Purkinje cell (primary cell): ENCODE measurements around the gene CD300LG. TPM values are rescaled to one million over a fixed set of nuclear protein-coding genes. Genes with fewer than 3 reads are reported as not detected.

ENCODE experiments used
- polyA plus RNA-seq: library from polyadenylated mRNA; unstranded; fragments of >200 nt; fragmentation: Nextera tagmentation; gene quantifications from 2 replicates; pipeline ENCODE4 v1.2.1, GENCODE V29; 2014

CD300LG gene, protein sequence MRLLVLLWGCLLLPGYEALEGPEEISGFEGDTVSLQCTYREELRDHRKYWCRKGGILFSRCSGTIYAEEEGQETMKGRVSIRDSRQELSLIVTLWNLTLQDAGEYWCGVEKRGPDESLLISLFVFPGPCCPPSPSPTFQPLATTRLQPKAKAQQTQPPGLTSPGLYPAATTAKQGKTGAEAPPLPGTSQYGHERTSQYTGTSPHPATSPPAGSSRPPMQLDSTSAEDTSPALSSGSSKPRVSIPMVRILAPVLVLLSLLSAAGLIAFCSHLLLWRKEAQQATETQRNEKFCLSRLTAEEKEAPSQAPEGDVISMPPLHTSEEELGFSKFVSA
- polyA plus RNA-seq = not detected in 2 replicates

DNA sequence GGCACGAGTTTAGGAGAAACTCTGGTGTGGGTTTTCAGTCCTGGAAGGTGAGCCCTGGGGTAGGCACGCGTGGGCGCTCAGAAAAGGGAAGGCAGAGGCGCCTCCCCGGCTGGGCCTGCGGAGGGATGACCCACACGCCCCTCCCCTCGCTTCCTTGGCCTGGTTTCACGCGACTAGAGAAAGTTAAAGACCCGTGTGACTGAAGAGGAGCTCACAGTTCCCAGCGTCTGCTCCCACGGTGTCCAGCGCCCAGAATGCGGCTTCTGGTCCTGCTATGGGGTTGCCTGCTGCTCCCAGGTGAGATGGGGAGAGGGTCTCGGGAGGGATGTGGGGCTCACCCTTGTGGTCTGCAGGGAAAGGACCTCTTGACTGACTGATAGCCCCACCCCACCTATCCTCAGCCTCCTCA is at the start of gene CD300LG:
Gene CD300LG, plus strand, starts transcription at position 214 of the 409 bp plus-strand sequence. Its CDS starts 41 bp downstream, at position 255.

DNA sequence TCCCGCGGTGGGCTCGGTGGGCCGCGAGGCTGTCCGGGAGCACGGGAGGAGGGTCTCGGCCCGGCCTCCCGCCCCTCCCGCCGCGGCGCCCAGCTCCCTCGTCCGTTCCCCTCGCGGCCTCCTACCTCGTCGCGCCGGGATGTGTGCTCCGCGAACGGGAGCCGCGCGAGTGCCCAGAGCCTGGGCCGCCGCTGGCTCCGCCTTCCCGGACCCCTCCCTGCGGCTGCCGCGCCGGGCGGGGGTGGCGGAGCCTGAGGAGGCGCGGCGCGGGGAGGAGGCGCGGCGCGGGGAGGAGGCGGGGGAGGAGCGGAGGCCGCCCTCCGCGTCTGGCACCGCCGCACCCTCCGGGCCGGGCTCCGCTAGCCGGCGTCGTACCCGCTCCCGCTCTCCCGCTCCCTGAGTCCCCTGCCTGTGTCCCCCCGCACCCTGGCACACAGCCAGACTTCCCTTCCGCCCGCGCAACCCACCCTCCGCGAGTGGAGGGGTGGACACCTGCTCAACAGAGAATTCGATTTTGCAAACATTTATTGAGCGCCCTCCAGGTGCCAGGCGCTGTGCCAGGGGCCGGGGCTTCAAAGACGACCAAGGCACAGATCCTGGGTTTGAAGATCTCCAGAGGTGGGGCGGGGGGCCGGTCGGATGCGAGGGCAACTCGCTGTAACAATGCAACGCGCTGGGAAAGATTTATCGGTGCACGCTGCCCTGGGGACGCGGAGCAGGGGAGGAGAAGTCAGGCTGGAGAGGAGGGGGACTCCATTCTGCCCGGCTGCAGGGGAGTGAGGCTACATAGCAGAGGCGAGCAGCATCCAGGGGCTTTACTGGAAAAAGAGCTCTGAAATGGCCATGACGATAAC is 13.8 kb upstream of the CD300LG start, which contains the start of gene MPP3:
Gene MPP3, minus strand, starts transcription at position 171 of the 854 bp plus-strand sequence. CDS start 1,240 bp downstream, outside the sequence.

DNA sequence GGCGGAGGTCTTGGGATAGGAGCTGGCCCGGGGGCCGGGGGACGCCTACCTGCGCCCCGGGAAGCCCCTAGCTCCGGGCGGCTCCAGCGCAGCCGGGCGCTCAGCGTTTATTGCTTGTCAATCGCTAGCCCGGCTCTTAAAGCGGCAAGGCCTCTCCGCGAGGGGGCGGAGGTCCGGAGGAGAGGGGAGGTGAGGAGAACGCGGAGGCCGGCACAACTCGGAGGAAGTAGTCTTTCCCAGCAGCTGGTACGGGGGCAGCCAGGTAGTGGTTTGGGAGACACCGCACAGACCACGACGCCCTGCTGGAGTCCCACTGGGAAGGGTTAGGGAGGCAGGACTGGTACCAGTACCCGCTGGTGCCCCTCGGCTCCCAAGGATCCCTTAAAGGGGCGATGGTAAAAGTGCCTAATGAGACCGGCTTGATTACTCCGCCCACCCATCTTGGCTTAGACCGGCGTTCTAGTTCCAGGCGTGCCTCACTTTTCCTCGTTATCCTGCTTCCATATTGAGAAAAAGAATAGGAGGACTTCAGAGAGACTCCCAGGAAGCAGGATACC is 60.5 kb downstream of the CD300LG start, which contains the start of gene MPP2:
Gene MPP2, minus strand, starts transcription at position 112 of the 557 bp plus-strand sequence. CDS start 3,076 bp downstream, outside the sequence.

Other genes with a start within 250 kb of the CD300LG start
- gene MEOX1, start 185.3 kb upstream of the CD300LG start, polyA plus RNA-seq = not detected in 2 replicates
- not detected in 2 replicates for gene SOST, start 88.4 kb upstream of the CD300LG start, polyA plus RNA-seq
- 50.5 and 73.5 TPM in 2 replicates for gene DUSP3, start 68.2 kb upstream of the CD300LG start, polyA plus RNA-seq
- gene CFAP97D1, start 66.7 kb upstream of the CD300LG start, polyA plus RNA-seq = not detected in 2 replicates
- 0.47 and 2.2 TPM in 2 replicates for gene MPP3, start 14.0 kb upstream of the CD300LG start, polyA plus RNA-seq
- gene MPP2, start 60.4 kb downstream of the CD300LG start, polyA plus RNA-seq = 1.1 and 2.0 TPM in 2 replicates
- gene PPY, start 95.3 kb downstream of the CD300LG start, polyA plus RNA-seq = not detected in 2 replicates
- not detected in 2 replicates for gene PYY, start 106.8 kb downstream of the CD300LG start, polyA plus RNA-seq
- not detected in 2 replicates for gene NAGS, start 157.4 kb downstream of the CD300LG start, polyA plus RNA-seq
- 12.3 and 23.1 TPM in 2 replicates for gene TMEM101, start 167.8 kb downstream of the CD300LG start, polyA plus RNA-seq
- 20.8 and 42.8 TPM in 2 replicates for gene LSM12, start 219.5 kb downstream of the CD300LG start, polyA plus RNA-seq
- 57.5 and 128 TPM in 2 replicates for gene G6PC3, start 223.6 kb downstream of the CD300LG start, polyA plus RNA-seq